Gastroesophageal sphincter (tissue), 4 donors: ENCODE measurements around the gene C5AR1. TPM values are rescaled to one million over a fixed set of nuclear protein-coding genes. Genes with fewer than 3 reads are reported as not detected.
A peak's percentile ranks its signal among the peaks of the same experiment; 100 is the strongest.

Experiments
- ATAC-seq: fragments of 150-250 bp; one replicate; pipeline ENCODE4 v1.9.1; 2016; ENCODE audit warnings: mild to moderate bottlenecking, moderate library complexity
- H3K27ac ChIP-seq, 4 donors: fragments of 200-600 bp; sonication (generic) in 3 of 4; 1 replicate in 3 of 4; 2 replicates in 1 of 4; pipeline ENCODE4 v1.5.1; 2016 to 2019
- H3K27me3 ChIP-seq: fragments of 200-600 bp; sonication (generic); one replicate; pipeline ENCODE4 v1.5.1; 2019
- H3K36me3 ChIP-seq, 2 donors: fragments of 200-600 bp; sonication (generic); one replicate each; pipeline ENCODE4 v1.5.1; 2019; ENCODE audit warnings: control low read depth in 1 of 2
- H3K4me1 ChIP-seq, 3 donors: fragments of 200-600 bp; sonication (generic); 1 replicate in 2 of 3; 2 replicates in 1 of 3; pipeline ENCODE4 v1.5.1; 2016 to 2019; ENCODE audit warnings: control low read depth in 2 of 3
- H3K4me3 ChIP-seq, 2 donors: fragments of 200-600 bp; sonication (generic); one replicate each; pipeline ENCODE4 v1.5.1; 2019; ENCODE audit warnings: mild to moderate bottlenecking in 1 of 2, moderate library complexity in 1 of 2
- H3K9me3 ChIP-seq, 3 donors: fragments of 200-600 bp; sonication (generic); one replicate each; pipeline ENCODE4 v1.5.1; 2017 to 2019; ENCODE audit warnings: control low read depth in 2 of 3
- CTCF ChIP-seq, 4 experiments: fragments of 200-600 bp in 2 of 4; fragments of 450-650 bp in 2 of 4; sonication (generic) in 1 of 4; IDR thresholded peaks; one replicate each; pipeline ENCODE4 v1.5.1; 2017 to 2019; ENCODE audit warnings: antibody characterized with exemption in 4 of 4, mild to moderate bottlenecking in 2 of 4, moderate library complexity in 2 of 4
- EP300 ChIP-seq: sonication (generic); formaldehyde crosslinking; IDR thresholded peaks from one replicate; pipeline ENCODE4 v1.6.1; 2017; ENCODE audit warnings: antibody characterized with exemption, mild to moderate bottlenecking
- POLR2A ChIP-seq, 2 donors: fragments of 450-650 bp; IDR thresholded peaks; one replicate each; pipeline ENCODE4 v1.6.1; 2017; ENCODE audit warnings: antibody characterized with exemption in 2 of 2, mild to moderate bottlenecking in 2 of 2, moderate library complexity in 1 of 2
- POLR2AphosphoS5 ChIP-seq: sonication (generic); formaldehyde crosslinking; IDR thresholded peaks from one replicate; pipeline ENCODE4 v1.6.1; 2017; ENCODE audit warnings: antibody characterized with exemption
- WGBS, 2 donors: methylation state at CpG; one replicate each; pipeline ENCODE4 v1.1.5; 2018; ENCODE audit warnings: low coverage in 1 of 2; 5-methylcytosine and 5-hydroxymethylcytosine counted together
- total RNA-seq, 4 donors: library from RNA; depleted of rRNA; stranded (reverse); fragments of >200 nt; gene quantifications; one replicate each; pipeline ENCODE4 v1.1.0, GENCODE V29; 2016

Gene C5AR1
- total RNA-seq, 4 donors from 2014 or later = 1.4 to 19.7 (median 7.0) TPM

- TF ChIP-seq CTCF (IDR thresholded peaks at IDR 0.05) (peak in 1 of 4 experiments; percentile 23), EP300 (no peak)
- peak overlapping the region; percentile 92 to 99 (median 96) for H3K27ac ChIP-seq
- H3K36me3 ChIP-seq = peaks cover 0 to 45% of the 10 kb centered on the region in 2 donors
- no peaks in the 10 kb centered on the region for H3K9me3 ChIP-seq
- H3K27me3 ChIP-seq = no peaks in the 10 kb centered on the region
- no peak for ATAC-seq
- peaks cover 0 to 46% (median 19%) of the 10 kb centered on the region in 3 donors for H3K4me1 ChIP-seq
- peak overlapping the region; percentile 55 to 59 for H3K4me3 ChIP-seq
- WGBS, 2 donors = 20 to 46% methylated on average over 16 to 23 of the region's 42 CpGs
Measured at GRCh38 chr19:47272448-47273312, 37.0 kb upstream of the C5AR1 start.

DNA sequence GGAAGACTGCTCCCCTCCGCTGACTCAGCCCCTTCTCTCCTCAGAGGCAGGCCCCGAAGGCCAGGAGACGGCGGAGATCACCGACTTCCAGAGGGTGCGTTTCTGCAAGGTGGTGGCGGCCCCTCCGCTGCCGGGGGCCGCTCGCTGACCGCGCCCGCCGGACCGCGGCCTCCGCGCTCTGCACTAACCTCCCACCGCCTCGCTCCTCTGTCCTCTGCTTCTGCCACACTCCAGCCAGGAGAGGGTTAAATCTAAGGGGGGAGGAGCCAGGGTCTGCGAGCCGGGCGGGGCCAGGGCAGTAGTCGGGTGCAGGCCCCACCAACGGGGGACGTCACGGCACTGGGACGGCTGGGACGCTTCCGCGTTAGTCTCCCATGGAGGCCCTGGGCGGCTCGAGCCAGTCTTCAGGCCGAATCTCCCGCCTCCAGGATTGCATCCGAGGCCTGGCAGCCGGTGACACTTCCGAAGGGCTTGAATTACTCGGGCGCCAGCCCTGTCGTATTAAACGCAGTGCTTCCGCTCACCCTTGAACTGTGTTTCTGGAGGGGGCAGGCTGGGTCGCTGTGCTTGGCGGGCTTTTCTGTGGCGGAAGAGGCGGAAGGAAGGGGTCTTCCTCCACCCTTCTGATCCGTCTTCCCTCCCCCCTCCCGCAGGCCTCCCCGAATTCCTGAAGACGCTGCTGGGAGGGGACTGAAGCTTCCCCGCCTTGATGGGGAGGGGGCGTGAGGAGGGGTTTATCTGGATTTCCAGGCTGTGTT is 36.2 kb upstream of the C5AR1 start:
- Histone ChIP-seq H3K9me3 (no peaks in the 10 kb centered on the region), H3K36me3 (peaks cover 0 to 37% of the 10 kb centered on the region in 2 donors), H3K27me3 (no peaks in the 10 kb centered on the region), H3K4me1 (peaks cover 0 to 49% (median 19%) of the 10 kb centered on the region in 3 donors), H3K27ac (peak overlapping the region; percentile 92 to 99 (median 96)), H3K4me3 (peak overlapping the region; percentile 55 to 59)
- ATAC-seq = peak; percentile 82
- 5% methylated on average over 4 of the region's 54 CpGs; no CpG with 5 or more reads in 1 of the 2 donors for WGBS, 2 donors
- TF ChIP-seq POLR2AphosphoS5 = peak; percentile 94
- peak; percentile 79 to 83 for TF ChIP-seq POLR2A (IDR thresholded peaks at IDR 0.05)
- peak in 1 of 4 experiments; percentile 24 for TF ChIP-seq CTCF (IDR thresholded peaks at IDR 0.05)
- no peak for TF ChIP-seq EP300

DNA sequence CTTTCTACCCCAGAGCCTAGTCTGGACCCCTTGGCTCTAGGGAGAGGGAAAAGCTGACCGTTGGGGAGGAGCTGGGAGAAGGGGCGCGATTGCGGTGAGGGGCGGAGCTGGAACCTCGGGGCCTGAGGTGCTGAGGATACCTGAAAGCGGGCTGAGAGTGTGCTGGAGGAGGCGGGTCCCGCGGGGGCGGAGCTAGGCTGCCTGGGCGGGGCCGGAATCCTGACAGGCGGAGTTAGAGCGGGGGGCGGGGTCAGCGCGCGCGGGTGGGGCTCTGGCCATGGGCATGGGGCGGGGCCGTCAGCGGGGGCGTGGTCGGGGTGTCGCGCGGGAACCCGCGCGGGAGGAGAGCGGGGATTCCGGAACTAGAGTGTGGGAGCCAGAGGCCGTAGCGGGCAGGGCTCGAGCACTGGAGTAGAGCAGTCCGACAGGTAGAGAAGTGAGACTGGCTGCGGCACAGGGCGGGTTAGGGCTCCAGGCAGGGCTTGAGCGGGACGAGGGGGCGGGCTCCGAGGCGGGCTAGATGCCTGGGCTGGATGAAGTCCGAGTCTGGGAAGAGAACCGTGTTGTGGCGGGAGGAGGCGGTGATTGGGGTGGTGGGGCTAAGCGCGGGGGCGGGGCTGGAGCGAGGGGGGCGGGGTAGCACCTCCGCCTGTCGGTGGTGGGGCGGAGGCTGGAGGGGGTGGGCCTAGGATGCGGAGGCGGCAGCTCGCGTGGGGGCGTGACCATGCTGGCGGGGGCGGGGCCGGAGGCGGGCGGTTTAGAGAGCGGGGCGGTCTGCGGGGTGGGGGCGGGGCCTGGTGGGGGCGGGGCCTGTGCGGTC is 35.4 kb upstream of the C5AR1 start, which contains the start of gene INAFM1:
INAFM1 (plus strand) TSS at position 815 of the 820 bp plus-strand sequence. CDS start 35 bp downstream, outside the sequence.
- ATAC-seq = peak; percentile 80
- Histone ChIP-seq H3K36me3 (peaks cover 0 to 29% of the 10 kb centered on the region in 2 donors), H3K4me1 (peaks cover 0 to 49% (median 19%) of the 10 kb centered on the region in 3 donors), H3K27ac (peak within 1 kb of the TSS; percentile 92 to 99 (median 96)), H3K27me3 (no peaks in the 10 kb centered on the region), H3K4me3 (peak within 1 kb of the TSS; percentile 55 to 59), H3K9me3 (no peaks in the 10 kb centered on the region)
- 0% methylated on average over 2 to 19 of the region's 72 CpGs for WGBS, 2 donors
- no peak for TF ChIP-seq CTCF (IDR thresholded peaks at IDR 0.05)
- TF ChIP-seq POLR2AphosphoS5 = peak; percentile 55

- Histone ChIP-seq H3K27me3 (no peaks in the 10 kb centered on the region), H3K27ac (peak overlapping the region; percentile 35 to 99 (median 96)), H3K36me3 (peaks cover 0 to 21% of the 10 kb centered on the region in 2 donors), H3K9me3 (no peaks in the 10 kb centered on the region), H3K4me3 (peak overlapping the region; percentile 32 to 59), H3K4me1 (peaks cover 0 to 49% (median 19%) of the 10 kb centered on the region in 3 donors)
- peak; percentile 21 for ATAC-seq
- no CpG with 5 or more reads among the region's 82 CpGs for WGBS, 2 donors
- peak in 1 of 2 donors; percentile 27 for TF ChIP-seq POLR2A (IDR thresholded peaks at IDR 0.05)
- TF ChIP-seq POLR2AphosphoS5 = peak; percentile 54
- no peak for TF ChIP-seq CTCF (IDR thresholded peaks at IDR 0.05)
- no peak for TF ChIP-seq EP300
Measured at GRCh38 chr19:47274891-47275761, 34.5 kb upstream of the C5AR1 start.
